Kidney glomerular epithelial cell (primary cell): ENCODE results near the gene PTPRE.

Source experiments
- DNase-seq: peaks from one replicate; lab custom pipeline; 2025; lab: John Stamatoyannopoulos, UW

Gene PTPRE

GRCh38 chr10:127908106-127908958 lies 1.4 kb downstream of the PTPRE start:
- DNase-seq, result peak; percentile 47

GRCh38 chr10:127908959-127909267 lies 2.0 kb downstream of the PTPRE start:
- DNase-seq, result no peak

- DNase-seq, result no peak
Measured at GRCh38 chr10:127909716-127910463, 3.0 kb downstream of the PTPRE start.

GRCh38 chr10:127910464-127910770 lies 3.5 kb downstream of the PTPRE start:
- DNase-seq, result no peak

GRCh38 chr10:127911218-127911866 lies 4.4 kb downstream of the PTPRE start:
- DNase-seq, result peak; percentile 19

GRCh38 chr10:127911867-127912257 lies 5.0 kb downstream of the PTPRE start:
- DNase-seq, result no peak

- no peak for DNase-seq
Measured at GRCh38 chr10:127912607-127913367, 5.9 kb downstream of the PTPRE start.

- DNase-seq, result no peak
Measured at GRCh38 chr10:127913368-127913759, 6.5 kb downstream of the PTPRE start.

GRCh38 chr10:127915324-127915723 lies 8.4 kb downstream of the PTPRE start:
- no peak for DNase-seq

- DNase-seq, result no peak
Measured at GRCh38 chr10:127916826-127917225, 9.9 kb downstream of the PTPRE start.

GRCh38 chr10:127918572-127918971 lies 11.7 kb downstream of the PTPRE start:
- DNase-seq, result no peak

GRCh38 chr10:127919418-127920271 lies 12.7 kb downstream of the PTPRE start:
- DNase-seq, result peak; percentile 7

- DNase-seq, result no peak
Measured at GRCh38 chr10:127920306-127921074, 13.6 kb downstream of the PTPRE start.

- DNase-seq, result no peak
Measured at GRCh38 chr10:127921075-127921752, 14.3 kb downstream of the PTPRE start.

- DNase-seq, result no peak
Measured at GRCh38 chr10:127921753-127922145, 14.8 kb downstream of the PTPRE start.

- DNase-seq, result no peak
Measured at GRCh38 chr10:127922206-127922605, 15.3 kb downstream of the PTPRE start.

GRCh38 chr10:127922675-127923366 lies 15.9 kb downstream of the PTPRE start:
- DNase-seq, result peak; percentile 81

GRCh38 chr10:127923646-127924045 lies 16.7 kb downstream of the PTPRE start:
- DNase-seq, result no peak

- no peak for DNase-seq
Measured at GRCh38 chr10:127925471-127926207, 18.7 kb downstream of the PTPRE start.
